HG03066 (cell line): Measurements from ENCODE around the gene ETV6.

Experiments
- ATAC-seq: cut with Tn5 transposase; IDR thresholded peaks from one replicate; pipeline ENCODE4 v1.9.1; 2021; ENCODE audit warnings: low read depth; ENCODE audit not compliant: unreplicated experiment

The ETV6 gene

DNA sequence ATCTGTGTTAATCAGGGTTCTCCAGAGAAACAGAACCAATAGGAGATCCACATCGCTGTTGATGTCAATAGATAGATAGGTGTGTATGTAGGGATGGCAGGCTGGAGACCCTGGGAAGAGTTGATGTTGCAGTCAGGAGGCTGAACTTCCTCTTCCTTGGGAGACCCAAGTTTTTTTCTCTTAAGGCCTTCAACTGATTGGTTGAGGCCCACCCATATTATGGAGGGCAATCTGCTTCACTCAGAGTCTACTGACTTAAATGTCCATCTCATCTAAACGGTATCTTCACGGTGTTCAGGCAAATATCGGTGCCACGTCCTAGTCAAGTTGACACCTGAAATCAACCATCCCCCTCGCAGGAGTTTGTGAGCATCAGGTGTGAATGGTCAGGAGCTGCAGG lies 63.0 kb downstream of the ETV6 start:
- no peak for ATAC-seq

GRCh38 chr12:11713202-11713601 lies 63.7 kb downstream of the ETV6 start:
- ATAC-seq, result no peak

- ATAC-seq, result no peak
Measured at GRCh38 chr12:11714626-11715025, 65.2 kb downstream of the ETV6 start.

DNA sequence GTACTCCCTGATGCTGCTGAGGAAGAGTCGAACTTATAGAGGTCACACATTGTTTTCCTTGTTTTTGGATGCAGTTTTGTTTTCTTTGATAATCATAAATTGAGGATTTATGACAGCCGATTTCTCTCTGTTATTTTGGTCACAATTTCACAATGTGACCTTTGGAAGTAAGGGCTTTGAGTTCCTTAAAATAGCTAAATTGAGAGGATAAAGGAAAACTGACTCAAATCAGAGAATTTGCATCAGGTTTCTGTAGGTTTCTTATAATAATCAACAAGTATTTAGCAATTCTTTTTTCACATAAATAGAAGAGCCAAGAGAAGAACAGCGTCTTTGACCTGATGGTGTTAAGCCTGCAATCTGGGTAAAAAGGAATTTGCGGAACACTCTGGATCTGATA lies 66.1 kb downstream of the ETV6 start:
- ATAC-seq, result no peak

- ATAC-seq, result no peak
Measured at GRCh38 chr12:11716794-11717518, 67.5 kb downstream of the ETV6 start.

- ATAC-seq, result no peak
Measured at GRCh38 chr12:11717519-11717961, 68.1 kb downstream of the ETV6 start.

GRCh38 chr12:11718105-11718504 lies 68.6 kb downstream of the ETV6 start:
- no peak for ATAC-seq

DNA sequence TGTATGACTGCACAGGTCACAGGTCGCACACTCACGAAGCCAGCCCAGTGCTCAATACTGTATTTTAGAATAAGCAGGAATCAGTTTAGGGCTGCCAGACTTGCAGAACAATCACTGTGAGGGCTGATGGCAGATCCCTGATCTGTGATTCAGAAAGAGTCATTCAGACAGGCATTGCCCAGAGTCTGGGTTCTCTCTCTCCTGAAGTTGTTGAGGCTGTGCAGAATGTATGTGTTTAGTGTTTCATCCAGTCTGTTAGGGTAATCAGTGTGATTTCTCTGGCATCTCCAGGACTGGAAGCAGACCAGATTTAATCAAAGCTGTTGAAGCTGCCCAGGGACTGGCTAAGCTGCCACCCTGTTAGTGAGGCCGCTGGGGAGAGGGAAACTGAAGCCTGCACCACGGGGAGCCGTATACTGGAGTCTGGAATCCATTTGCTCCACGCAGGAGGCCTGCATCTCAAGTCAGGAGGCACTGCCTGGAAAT lies 69.3 kb downstream of the ETV6 start:
- ATAC-seq, result no peak

DNA sequence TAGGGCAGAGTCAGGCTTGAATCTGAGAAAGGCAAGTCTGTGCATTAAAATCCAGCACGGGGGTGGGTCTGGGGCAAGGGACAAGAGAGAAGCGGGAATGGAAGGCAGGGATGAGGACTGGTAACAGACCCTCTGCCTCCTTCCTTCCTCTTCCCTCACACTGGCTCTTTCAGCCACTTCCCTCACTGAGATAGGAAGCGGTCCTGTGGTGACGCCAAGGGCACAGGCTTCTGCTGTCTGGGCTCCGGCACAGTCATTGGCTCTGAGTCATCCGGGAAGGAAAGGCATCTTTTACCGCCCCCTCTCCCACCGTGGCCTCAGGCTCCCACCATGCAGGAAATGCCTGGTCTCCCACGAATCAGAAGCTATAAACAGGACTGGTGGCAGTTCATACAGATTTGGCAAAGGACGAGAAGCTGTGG lies 70.2 kb downstream of the ETV6 start:
- no peak for ATAC-seq

DNA sequence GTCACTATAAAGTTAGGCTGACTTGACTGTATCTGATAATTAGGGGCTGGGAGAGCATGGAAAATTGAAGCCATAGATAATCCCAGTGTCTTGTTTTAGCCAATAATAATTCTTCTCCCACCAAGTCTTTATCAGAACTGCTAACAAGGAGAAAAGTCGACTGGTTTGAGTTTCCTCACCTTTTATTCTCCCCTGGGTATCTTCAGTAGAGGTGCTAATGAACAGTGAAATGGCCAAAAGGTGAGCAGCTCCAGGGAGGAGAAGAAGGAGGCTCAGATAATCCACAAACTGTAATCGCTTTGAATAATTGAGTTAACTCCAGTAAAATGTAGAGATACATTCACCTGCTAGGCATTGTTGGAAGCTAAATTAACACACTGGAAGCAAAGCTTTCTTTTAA lies 72.6 kb downstream of the ETV6 start:
- ATAC-seq, result no peak

DNA sequence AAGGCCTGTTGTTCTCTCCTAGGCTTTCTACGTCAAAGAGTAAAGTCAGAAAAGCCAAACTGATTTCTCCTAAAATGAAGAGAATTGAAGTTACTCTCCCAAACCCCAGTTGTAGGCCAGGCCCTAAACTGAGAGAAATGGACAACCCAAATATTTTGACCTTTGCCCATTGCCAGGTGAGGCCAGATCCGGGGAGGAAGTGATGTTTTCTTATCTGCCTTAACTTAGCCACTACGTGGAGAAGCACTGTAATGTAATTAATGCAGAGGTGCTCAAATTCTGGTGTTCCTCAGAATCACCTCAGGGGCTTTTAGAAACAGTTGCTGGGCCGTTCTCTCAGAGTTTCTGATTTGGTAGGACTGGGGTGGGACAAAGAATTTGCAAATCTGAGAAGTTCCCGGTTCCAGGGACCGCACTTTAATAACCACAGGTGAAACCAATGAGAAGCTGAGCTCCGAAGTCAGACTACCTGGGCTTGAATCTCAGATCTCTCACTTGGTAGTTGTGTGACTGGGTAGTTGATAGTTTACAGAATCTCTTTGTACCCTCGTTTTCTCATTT lies 73.2 kb downstream of the ETV6 start:
- ATAC-seq, result no peak

- no peak for ATAC-seq
Measured at GRCh38 chr12:11723993-11724392, 74.5 kb downstream of the ETV6 start.

DNA sequence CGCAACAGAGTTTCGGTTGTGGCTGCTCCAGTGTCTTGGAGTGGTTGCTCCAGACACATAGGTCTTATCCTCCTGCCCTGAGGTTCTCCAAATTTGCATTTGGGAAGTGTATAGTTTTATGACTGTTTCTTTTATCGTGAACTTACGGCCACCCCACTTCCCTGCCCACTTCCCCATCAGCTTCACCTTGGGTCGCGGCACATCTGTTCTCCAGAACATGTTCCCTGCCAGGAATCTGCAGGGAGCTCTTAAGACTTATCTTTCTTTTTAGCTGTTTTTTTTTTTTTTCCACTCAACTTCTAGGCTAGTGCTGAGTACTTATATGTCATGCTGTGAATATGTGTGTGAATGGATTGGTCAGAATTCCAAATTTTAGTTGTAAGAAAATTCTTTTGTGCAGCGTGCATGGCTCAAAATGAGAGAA lies 75.4 kb downstream of the ETV6 start:
- ATAC-seq, result no peak

DNA sequence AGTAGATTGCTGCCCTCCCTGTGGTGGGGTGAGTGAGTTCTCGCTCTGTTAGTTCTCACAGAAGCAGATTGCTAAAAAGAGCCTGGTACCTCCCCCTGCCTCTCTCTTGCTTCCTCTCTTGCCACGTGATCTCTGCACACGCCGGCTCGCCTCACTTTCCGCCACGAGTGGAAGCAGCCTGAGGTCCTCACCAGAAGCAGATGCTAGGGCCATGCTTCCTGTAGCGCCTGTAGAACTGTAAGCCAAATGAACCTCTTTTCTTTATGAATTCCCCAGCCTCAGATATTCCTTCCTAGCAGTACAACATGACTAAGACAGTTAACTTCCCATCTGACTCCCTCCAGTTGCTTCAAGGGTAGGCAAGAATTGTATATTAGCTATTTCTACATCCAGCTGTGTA lies 76.2 kb downstream of the ETV6 start:
- ATAC-seq, result no peak

- no peak for ATAC-seq
Measured at GRCh38 chr12:11726659-11727058, 77.2 kb downstream of the ETV6 start.

DNA sequence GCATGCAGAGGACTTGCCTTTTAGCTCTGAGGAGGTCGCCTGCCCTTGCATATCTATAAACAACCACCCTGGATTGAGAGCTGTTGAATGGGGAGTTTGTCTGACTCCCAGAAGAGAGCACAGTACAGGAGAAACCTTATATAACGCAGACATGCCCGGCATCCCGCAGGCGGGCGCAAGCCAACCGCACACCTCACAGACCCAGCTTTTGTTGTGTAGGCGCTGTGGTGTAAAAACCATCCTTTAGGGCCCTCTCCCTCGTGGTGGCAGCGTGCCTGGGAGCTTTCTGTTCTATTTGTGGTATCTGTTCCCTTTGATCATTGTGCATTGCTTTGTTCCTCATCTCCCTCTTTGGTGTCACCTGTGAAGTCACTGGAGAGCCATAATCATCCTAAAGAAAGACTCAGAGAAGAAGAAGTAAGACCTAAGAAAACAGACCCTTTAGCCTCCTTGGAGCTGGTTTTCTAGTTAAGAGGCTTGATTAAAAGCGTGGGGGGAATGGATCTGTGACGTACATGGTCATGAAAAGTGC lies 77.7 kb downstream of the ETV6 start:
- no peak for ATAC-seq

- no peak for ATAC-seq
Measured at GRCh38 chr12:11728154-11728755, 78.8 kb downstream of the ETV6 start.

GRCh38 chr12:11729008-11729407 lies 79.5 kb downstream of the ETV6 start:
- no peak for ATAC-seq

- ATAC-seq, result no peak
Measured at GRCh38 chr12:11729439-11730150, 80.1 kb downstream of the ETV6 start.

- peak; percentile 36 for ATAC-seq
Measured at GRCh38 chr12:11730299-11731041, 81.0 kb downstream of the ETV6 start.
